Duodenal mucosa (tissue), 2 donors: ENCODE measurements around the gene CCDC15.
A peak's percentile ranks its signal among the peaks of the same experiment; 100 is the strongest.

Source experiments
- H3K27ac ChIP-seq: one replicate; pipeline ENCODE4 v1.7.0; 2013; ENCODE audit warnings: low read depth, low read length
- H3K27me3 ChIP-seq, 2 donors: one replicate each; pipeline ENCODE4 v1.7.0; 2013; ENCODE audit warnings: low read length in 2 of 2, control low read depth in 1 of 2; ENCODE audit not compliant: insufficient read depth in 2 of 2, control insufficient read depth in 1 of 2
- H3K36me3 ChIP-seq, 2 donors: one replicate each; pipeline ENCODE4 v1.7.0; 2013; ENCODE audit warnings: low read length in 2 of 2, control low read depth in 1 of 2; ENCODE audit not compliant: insufficient read depth in 2 of 2, control insufficient read depth in 1 of 2
- H3K4me1 ChIP-seq, 2 donors: one replicate each; pipeline ENCODE4 v1.7.0; 2013; ENCODE audit warnings: low read length in 2 of 2, control low read depth in 1 of 2; ENCODE audit not compliant: insufficient read depth in 2 of 2, control insufficient read depth in 1 of 2
- H3K4me3 ChIP-seq, 2 donors: one replicate each; pipeline ENCODE4 v1.7.0; 2013; ENCODE audit warnings: low read length in 2 of 2, low read depth in 1 of 2
- H3K9ac ChIP-seq, 2 donors: one replicate each; pipeline ENCODE4 v1.7.0; 2013; ENCODE audit warnings: low read length in 2 of 2, low read depth in 1 of 2
- H3K9me3 ChIP-seq, 2 donors: one replicate each; pipeline ENCODE4 v1.7.0; 2013; ENCODE audit warnings: low read length in 2 of 2, control low read depth in 1 of 2; ENCODE audit not compliant: control insufficient read depth in 1 of 2

The CCDC15 gene

DNA sequence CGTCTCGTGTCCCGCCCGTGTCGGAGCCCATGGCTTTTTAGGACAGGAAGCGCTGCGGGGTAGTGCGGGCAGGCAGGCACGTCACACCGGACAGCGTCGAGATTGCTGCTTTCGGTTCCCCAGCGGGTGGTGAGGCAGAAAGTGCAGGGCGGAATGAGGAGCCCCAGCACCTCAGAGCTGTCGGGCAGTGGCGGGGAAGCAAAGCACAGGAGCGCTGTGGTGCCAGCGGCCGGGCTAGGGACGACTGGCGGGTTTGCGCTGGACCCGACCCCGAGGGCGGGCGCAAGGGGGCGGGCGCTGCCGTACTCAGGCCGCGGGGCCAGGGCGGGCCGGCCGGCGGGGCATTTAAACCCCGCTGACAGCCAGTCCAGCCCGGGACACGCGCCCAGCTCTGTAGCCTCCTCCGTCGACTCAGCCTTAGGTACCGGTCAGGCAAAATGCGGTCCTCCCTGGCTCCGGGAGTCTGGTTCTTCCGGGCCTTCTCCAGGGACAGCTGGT, 109.0 kb downstream of the CCDC15 start, which contains the start of gene SLC37A2:
TSS of gene SLC37A2 (plus strand) at position 375 of the 498 bp plus-strand sequence. CDS start at position 438, 63 bp downstream.
- H3K9ac ChIP-seq, result peak within 1 kb of the TSS; percentile 63 to 76
- peaks cover 6 to 7% of the 10 kb centered on the region in 2 donors for H3K4me1 ChIP-seq
- no peaks in the 10 kb centered on the region for H3K9me3 ChIP-seq
- peak within 1 kb of the TSS; percentile 79 to 86 for H3K4me3 ChIP-seq
- no peak within 1 kb of the TSS for H3K27ac ChIP-seq
- no peaks in the 10 kb centered on the region for H3K36me3 ChIP-seq
- peaks cover 0 to 8% of the 10 kb centered on the region in 2 donors for H3K27me3 ChIP-seq

DNA sequence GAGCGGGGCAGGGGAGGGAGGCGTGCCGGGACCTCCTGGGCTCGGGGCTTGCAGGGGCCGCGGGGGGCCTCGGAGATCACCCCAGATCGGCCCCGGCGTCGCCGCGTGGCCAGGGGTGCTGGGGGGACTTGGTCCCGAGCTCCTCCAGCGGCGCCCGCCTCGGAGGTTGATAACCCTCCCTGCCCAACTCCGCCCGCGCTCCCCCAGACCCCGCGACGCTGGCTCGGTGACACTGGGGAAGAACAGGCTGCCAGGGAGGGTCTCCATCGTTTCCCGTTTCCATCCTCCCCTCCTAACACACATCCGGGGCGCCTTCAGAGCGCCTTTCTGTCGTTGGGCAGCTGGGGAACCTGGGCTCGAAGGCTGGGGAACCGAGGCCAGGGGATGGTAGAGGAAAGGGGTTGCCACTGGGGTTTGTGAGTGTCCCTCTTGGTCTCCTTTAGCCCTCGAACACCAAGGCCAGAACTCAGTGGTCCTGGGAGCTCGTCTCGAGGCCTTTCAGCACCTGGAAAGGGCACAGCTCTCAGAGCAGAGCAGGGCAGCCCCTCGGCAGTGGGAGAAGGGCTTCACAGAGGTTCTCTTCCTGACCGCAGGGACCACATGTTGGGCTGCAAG, 109.5 kb downstream of the CCDC15 start:
- H3K4me1 ChIP-seq, result peaks cover 9% of the 10 kb centered on the region in 2 donors
- no peaks in the 10 kb centered on the region for H3K36me3 ChIP-seq
- peak overlapping the region; percentile 79 to 86 for H3K4me3 ChIP-seq
- H3K27me3 ChIP-seq, result peaks cover 0 to 8% of the 10 kb centered on the region in 2 donors
- H3K9ac ChIP-seq, result peak overlapping the region; percentile 63 to 76
- no peak overlapping the region for H3K27ac ChIP-seq
- no peaks in the 10 kb centered on the region for H3K9me3 ChIP-seq

DNA sequence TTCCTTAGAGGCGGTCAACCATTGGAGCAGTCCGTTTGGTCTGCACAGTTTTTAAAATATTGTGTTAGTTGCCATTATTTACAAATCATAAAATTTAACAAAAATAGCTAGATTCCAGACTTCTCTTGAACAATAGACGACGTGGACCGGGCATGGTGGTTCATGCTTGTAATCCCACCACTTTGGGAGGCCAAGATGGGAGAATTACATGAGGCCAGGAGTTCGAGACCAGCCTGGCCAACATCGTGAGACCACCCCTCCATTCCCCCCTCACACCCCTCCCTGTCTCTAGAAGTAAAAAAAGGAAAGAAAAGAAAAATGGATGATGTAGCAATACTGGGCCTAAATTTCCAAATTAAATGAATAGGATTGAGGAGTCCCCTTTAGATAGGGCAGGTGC, 110.1 kb downstream of the CCDC15 start:
- Histone ChIP-seq H3K27ac (no peak overlapping the region), H3K4me1 (peaks cover 15% of the 10 kb centered on the region in 2 donors), H3K36me3 (no peaks in the 10 kb centered on the region), H3K9me3 (no peaks in the 10 kb centered on the region), H3K4me3 (peak overlapping the region; percentile 79 to 86), H3K27me3 (peaks cover 0 to 8% of the 10 kb centered on the region in 2 donors), H3K9ac (peak overlapping the region; percentile 63 to 76)

DNA sequence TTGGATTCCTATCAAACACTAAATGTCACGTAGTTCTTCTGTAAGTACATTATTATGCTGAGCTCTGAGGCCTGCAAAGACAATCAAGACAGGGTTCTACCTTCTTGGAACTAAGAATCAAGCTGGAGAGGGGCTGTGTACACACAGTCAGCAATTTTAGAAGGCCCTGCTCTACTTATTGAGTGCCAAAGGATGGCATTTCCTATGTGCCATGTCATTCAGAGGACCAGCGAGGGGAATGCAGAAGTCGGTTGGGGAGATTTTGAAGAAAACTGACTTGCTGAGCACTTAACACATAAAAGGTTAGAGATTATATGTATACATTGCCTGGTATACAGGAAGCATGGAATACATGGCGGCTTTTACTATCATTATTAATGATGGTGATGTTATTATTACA, 114.4 kb downstream of the CCDC15 start:
- Histone ChIP-seq H3K9ac (no peak overlapping the region), H3K36me3 (no peaks in the 10 kb centered on the region), H3K4me3 (no peak overlapping the region), H3K9me3 (no peaks in the 10 kb centered on the region), H3K27ac (no peak overlapping the region), H3K4me1 (peaks cover 50 to 54% of the 10 kb centered on the region in 2 donors), H3K27me3 (peaks cover 0 to 8% of the 10 kb centered on the region in 2 donors)

DNA sequence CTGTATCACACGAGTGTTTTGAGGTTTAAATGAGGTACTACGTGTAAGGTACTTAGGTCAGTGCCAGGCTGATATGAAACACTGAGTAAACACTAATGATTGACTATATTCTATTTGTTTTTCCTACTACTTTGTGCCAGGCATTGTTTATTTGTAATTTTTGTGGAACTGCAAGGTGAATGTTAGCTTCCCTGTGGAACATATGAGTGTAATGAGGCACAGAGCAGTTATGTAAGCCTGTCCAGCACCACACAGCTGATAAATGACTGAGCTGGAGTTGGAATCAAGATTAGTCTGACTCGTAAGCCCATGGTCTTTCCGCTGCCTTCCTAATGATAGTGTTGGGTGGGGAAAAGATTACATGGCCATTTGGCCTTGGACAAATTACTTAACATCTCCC, 115.0 kb downstream of the CCDC15 start:
- Histone ChIP-seq H3K4me1 (peaks cover 44 to 54% of the 10 kb centered on the region in 2 donors), H3K4me3 (no peak overlapping the region), H3K36me3 (no peaks in the 10 kb centered on the region), H3K9ac (no peak overlapping the region), H3K27ac (no peak overlapping the region), H3K9me3 (no peaks in the 10 kb centered on the region), H3K27me3 (peaks cover 0 to 3% of the 10 kb centered on the region in 2 donors)

DNA sequence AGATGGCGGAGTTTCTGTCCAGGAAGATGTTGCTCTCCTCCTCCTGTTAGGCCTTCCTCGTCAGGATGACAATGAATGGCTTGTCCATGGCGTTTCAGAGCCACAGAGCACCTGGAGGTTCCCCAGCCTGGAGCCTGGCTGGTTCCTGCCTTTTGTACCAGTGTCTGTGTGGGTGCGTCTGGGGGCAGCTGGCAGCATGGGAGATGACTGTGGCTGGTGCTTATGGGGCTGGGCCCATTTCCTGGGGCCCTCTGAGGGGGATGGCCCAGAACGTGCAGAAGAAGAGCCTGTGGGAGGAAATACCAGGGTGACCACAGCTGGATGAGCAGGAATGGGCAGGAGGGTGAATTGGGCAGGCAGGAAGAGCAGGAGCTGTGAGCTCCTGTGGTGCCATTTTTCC, 115.8 kb downstream of the CCDC15 start:
- Histone ChIP-seq H3K27me3 (no peaks in the 10 kb centered on the region), H3K4me3 (no peak overlapping the region), H3K36me3 (no peaks in the 10 kb centered on the region), H3K9me3 (no peaks in the 10 kb centered on the region), H3K9ac (peak overlapping the region in 1 of 2 donors; percentile 16), H3K4me1 (peaks cover 44 to 60% of the 10 kb centered on the region in 2 donors), H3K27ac (peak overlapping the region; percentile 37)

DNA sequence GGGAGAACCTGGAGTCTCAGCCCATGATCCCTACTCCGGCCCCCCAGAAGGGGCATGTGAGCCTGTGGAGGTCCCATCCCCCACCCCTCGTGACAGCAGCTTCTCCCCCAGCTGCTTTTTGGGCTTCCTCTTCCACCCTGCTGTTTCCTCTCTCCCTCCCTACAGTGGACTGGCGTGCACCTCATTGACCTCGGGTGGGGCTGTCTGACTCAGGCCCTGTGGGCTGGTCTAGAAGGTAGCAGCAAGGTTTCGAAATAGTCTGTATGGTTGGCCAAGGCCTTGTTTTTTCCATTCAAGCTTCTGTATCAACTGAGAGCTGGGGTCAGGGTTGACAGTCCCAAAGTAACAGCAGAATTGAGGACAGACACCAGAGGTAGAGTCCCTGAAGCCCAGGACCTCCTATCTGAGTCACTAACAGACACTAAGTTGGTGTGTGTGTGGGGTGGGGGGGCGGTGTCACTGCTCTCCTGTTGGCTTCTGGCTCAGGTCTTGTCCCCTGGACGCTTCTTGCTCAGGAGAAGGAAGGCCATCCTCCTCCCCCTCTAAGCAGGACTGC, 116.8 kb downstream of the CCDC15 start:
- Histone ChIP-seq H3K4me3 (no peak overlapping the region), H3K4me1 (peaks cover 50 to 68% of the 10 kb centered on the region in 2 donors), H3K9ac (peak overlapping the region in 1 of 2 donors; percentile 3), H3K9me3 (no peaks in the 10 kb centered on the region), H3K27me3 (no peaks in the 10 kb centered on the region), H3K27ac (peak overlapping the region; percentile 13), H3K36me3 (no peaks in the 10 kb centered on the region)

DNA sequence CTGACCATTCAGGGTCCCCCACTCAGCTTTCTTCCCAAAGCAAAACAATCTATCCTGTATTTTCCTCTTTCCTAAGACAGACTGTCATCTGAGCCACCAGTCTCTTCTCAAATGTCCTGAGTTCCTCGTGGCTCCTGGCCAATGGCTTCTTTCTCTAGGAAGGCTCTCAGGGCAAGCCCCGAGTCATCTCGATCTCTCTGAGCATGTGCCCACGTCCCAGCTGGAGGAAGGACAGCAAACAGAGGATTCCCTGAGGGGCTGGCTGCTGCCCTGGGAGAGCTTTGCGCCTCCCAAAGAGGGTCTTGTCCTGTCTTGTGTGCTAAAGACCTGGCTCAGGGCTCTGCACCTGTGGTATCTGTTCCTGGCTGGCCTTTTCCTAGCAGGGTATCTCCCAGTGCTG, 117.4 kb downstream of the CCDC15 start:
- no peaks in the 10 kb centered on the region for H3K9me3 ChIP-seq
- peaks cover 50 to 68% of the 10 kb centered on the region in 2 donors for H3K4me1 ChIP-seq
- H3K9ac ChIP-seq, result peak overlapping the region in 1 of 2 donors; percentile 3
- no peaks in the 10 kb centered on the region for H3K36me3 ChIP-seq
- peak overlapping the region; percentile 13 for H3K27ac ChIP-seq
- no peaks in the 10 kb centered on the region for H3K27me3 ChIP-seq
- no peak overlapping the region for H3K4me3 ChIP-seq

DNA sequence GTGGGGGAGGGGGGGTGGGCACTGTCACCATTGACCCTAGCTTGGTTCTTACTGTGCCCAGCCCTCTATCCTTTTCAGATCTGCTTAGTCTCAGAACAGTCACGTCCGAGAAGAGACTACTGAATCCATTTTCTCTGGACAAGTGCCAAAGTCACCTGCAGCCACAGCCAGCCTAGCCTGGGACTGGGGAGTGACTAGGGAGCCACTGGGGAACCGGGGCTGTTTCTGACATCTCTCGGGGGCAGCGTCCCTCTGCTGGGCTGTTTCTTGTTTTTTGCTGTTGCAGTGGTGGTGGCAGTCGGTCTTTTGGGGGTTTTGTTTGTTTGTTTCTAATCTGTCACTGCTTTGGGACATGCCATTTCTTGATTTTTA, 117.8 kb downstream of the CCDC15 start:
- Histone ChIP-seq H3K4me1 (peaks cover 50 to 68% of the 10 kb centered on the region in 2 donors), H3K36me3 (no peaks in the 10 kb centered on the region), H3K27me3 (no peaks in the 10 kb centered on the region), H3K27ac (no peak overlapping the region), H3K9ac (no peak overlapping the region), H3K9me3 (no peaks in the 10 kb centered on the region), H3K4me3 (peak overlapping the region in 1 of 2 donors; percentile 12)

DNA sequence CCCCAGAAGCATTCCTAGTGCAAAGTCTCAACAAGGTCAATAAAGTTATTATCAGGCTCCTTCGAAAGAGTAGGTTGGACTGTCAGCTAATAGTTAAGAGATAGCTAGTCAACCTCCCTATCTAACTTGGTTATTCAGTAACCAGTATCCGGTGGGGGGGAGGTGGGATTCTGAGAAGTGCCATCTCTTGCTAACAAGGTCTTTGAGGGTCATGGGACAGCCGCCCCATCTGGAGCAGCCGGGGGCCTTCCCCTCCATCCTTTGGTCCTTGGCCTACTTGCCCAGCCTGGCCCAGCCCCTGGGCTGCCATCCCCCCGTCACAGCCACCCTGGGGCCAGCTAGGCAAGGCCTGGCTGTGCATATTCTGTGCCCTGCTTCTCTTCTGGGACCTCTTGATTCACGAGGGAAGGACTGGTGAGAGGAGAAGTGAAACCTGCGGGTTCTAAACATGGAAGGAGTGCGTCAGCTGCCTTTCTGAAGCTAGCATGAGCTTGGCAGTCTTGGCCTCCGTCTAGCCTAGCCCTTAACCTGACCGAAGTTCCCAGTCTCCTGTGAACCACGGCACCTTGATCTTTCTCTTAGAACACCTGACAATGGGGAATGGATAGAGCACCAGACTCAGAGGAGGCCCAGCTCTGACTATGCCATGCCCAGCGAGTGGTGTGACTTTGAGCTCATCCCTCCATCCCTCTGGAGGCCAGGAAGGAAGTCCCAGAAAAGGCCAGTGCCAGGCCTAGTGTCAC, 118.4 kb downstream of the CCDC15 start:
- peaks cover 50 to 68% of the 10 kb centered on the region in 2 donors for H3K4me1 ChIP-seq
- H3K9me3 ChIP-seq, result no peaks in the 10 kb centered on the region
- no peak overlapping the region for H3K27ac ChIP-seq
- no peaks in the 10 kb centered on the region for H3K27me3 ChIP-seq
- H3K9ac ChIP-seq, result peak overlapping the region in 1 of 2 donors; percentile 29
- H3K36me3 ChIP-seq, result no peaks in the 10 kb centered on the region
- peak overlapping the region in 1 of 2 donors; percentile 12 for H3K4me3 ChIP-seq
